Measurements from ENCODE around the gene MAP2K1. TPM values are rescaled to one million over a fixed set of nuclear protein-coding genes. Genes with fewer than 3 reads are reported as not detected.
"Not testable (repeated sequence)": the region's sequence is repeated elsewhere in the genome, so short reads cannot be mapped to it uniquely, and the experiment has no call there.

Gene MAP2K1
- total and polyA plus RNA-seq, 11 donors, result 15.8 to 164 (median 39.3) TPM

GRCh38 chr15:66364944-66365528 lies 21.7 kb upstream of the MAP2K1 start:
- Histone ChIP-seq H3K4me1 (peaks cover 0 to 11% (median 2%) of the 10 kb centered on the region in 12 donors), H3K36me3 (no peaks in the 10 kb centered on the region), H3K9me3 (no peaks in the 10 kb centered on the region), H3K27ac (no peak overlapping the region), H3K27me3 (no peaks in the 10 kb centered on the region), H3K4me3 (no peak overlapping the region)
- ATAC-seq (no peak), DNase-seq (no peak)
- TF ChIP-seq POLR2A (IDR thresholded peaks at IDR 0.05), result no peak
- TF ChIP-seq, protein P1, sequence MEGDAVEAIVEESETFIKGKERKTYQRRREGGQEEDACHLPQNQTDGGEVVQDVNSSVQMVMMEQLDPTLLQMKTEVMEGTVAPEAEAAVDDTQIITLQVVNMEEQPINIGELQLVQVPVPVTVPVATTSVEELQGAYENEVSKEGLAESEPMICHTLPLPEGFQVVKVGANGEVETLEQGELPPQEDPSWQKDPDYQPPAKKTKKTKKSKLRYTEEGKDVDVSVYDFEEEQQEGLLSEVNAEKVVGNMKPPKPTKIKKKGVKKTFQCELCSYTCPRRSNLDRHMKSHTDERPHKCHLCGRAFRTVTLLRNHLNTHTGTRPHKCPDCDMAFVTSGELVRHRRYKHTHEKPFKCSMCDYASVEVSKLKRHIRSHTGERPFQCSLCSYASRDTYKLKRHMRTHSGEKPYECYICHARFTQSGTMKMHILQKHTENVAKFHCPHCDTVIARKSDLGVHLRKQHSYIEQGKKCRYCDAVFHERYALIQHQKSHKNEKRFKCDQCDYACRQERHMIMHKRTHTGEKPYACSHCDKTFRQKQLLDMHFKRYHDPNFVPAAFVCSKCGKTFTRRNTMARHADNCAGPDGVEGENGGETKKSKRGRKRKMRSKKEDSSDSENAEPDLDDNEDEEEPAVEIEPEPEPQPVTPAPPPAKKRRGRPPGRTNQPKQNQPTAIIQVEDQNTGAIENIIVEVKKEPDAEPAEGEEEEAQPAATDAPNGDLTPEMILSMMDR (IDR thresholded peaks at IDR 0.05), result no peak
- intact Hi-C loops (cut with DNase I), result no loop called here
- WGBS, 4 donors, result 84 to 86% (median 85%) methylated on average over 3 of the region's 3 CpGs

GRCh38 chr15:66369773-66370651 lies 16.7 kb upstream of the MAP2K1 start:
- TF ChIP-seq, protein P1 (IDR thresholded peaks at IDR 0.05), result no peak
- no peak for TF ChIP-seq POLR2A (IDR thresholded peaks at IDR 0.05)
- Histone ChIP-seq H3K9me3 (peaks cover 0 to 14% (median 7%) of the 10 kb centered on the region in 12 donors), H3K27me3 (no peaks in the 10 kb centered on the region), H3K36me3 (no peaks in the 10 kb centered on the region), H3K4me3 (peak overlapping the region in 11 of 12 donors; percentile 14 to 59 (median 43)), H3K4me1 (peaks cover 0 to 15% (median 4%) of the 10 kb centered on the region in 12 donors), H3K27ac (peak overlapping the region; percentile 40 to 88 (median 76))
- ATAC-seq (peak in 3 of 4 donors; percentile 31 to 43 (median 42)), DNase-seq (no peak)
- intact Hi-C loops (cut with DNase I), result no loop called here
- WGBS, 4 donors, result 23 to 28% (median 25%) methylated on average over 12 of the region's 12 CpGs

DNA sequence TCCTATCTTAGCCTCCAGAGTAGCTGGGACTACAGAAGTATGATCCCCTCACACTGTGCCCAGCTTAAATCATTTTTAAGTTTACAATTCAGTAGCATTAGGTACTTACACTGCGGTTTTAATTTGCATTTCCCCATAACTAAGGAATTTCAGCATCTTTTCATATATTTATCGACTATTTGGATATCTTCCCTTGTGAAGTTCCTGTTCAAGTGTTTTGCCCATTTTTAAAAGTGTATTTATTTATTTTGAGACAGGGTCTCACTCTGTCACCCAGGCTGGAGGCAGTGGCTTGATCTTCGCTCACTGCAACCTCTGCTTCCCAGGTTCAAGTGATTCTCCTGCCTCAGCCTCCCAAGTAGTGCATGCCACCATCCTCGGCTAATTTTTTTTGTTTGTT lies 12.5 kb upstream of the MAP2K1 start:
- intact Hi-C loops (cut with DNase I), result no loop called here
- H3K4me1 ChIP-seq, result peaks cover 0 to 15% (median 4%) of the 10 kb centered on the region in 12 donors
- H3K9me3 ChIP-seq, result peaks cover 0 to 14% (median 7%) of the 10 kb centered on the region in 12 donors
- ATAC-seq, result no peak
- no peak overlapping the region for H3K27ac ChIP-seq
- no peaks in the 10 kb centered on the region for H3K27me3 ChIP-seq
- no peaks in the 10 kb centered on the region for H3K36me3 ChIP-seq
- TF ChIP-seq, protein P1 (IDR thresholded peaks at IDR 0.05), result no peak
- TF ChIP-seq POLR2A (IDR thresholded peaks at IDR 0.05), result no peak
- H3K4me3 ChIP-seq, result no peak overlapping the region
- 84 to 98% (median 97%) methylated on average over 4 of the region's 4 CpGs for WGBS, 4 donors
- DNase-seq, result no peak

- no peak for TF ChIP-seq POLR2A (IDR thresholded peaks at IDR 0.05)
- TF ChIP-seq, protein P1 (IDR thresholded peaks at IDR 0.05), result no peak
- Histone ChIP-seq H3K27me3 (no peaks in the 10 kb centered on the region), H3K27ac (no peak overlapping the region), H3K4me1 (no peaks in the 10 kb centered on the region), H3K36me3 (no peaks in the 10 kb centered on the region), H3K4me3 (no peak overlapping the region), H3K9me3 (peaks cover 0 to 10% (median 6%) of the 10 kb centered on the region in 12 donors)
- no peak for DNase-seq
- intact Hi-C loops (cut with DNase I), result no loop called here
- WGBS, 4 donors, result 90 to 95% (median 93%) methylated on average over 7 of the region's 7 CpGs
- no peak for ATAC-seq
Observed at GRCh38 chr15:66378814-66379430, 7.8 kb upstream of the MAP2K1 start.

DNA sequence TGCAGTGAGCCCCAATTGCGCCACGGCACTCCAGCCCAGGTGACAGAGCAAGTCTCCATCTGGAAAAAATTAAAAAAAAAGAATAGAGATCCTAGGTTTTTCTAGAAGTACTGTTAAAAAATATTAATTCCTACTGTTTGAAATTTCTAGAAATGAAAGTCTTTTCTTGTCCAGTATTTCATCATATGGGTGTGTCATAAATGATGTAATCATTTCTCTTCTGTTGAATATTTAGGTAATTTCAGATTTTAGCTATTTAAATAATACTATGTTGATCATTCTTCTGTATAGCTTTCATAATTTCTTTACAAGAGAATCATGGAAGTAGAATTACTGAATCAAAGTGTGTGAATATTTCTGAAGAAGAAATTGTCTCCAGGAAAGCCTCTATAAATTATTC lies 5.3 kb upstream of the MAP2K1 start:
- H3K27me3 ChIP-seq; intact Hi-C loops (cut with DNase I); ATAC-seq; H3K4me3 ChIP-seq; H3K27ac ChIP-seq; H3K9me3 ChIP-seq; DNase-seq; H3K36me3 ChIP-seq: not testable (repeated sequence)
- H3K4me1 ChIP-seq, result peaks cover 0 to 11% (median 6%) of the 10 kb centered on the region in 12 donors
- WGBS, 4 donors, result 98 to 100% (median 98%) methylated on average over 2 of the region's 2 CpGs
